IMR-90 (cell line): ENCODE results near the gene SYT8. TPM values are rescaled to one million over a fixed set of nuclear protein-coding genes. Genes with fewer than 3 reads are reported as not detected.

Experiments used
- ATAC-seq: fragments of 200-7000 bp; cut with Tn5 transposase; 2 replicates; pipeline ENCODE4 v1.9.1; 2020; ENCODE audit warnings: low read depth, mild to moderate bottlenecking, moderate library complexity
- BruUV-seq: library from RNA; stranded (reverse); fragments of 400-500 nt; replicated peaks from 2 replicates; lab custom pipeline; 2021; lab: Mats Ljungman, UMichigan
- CTCF ChIA-PET: fragments of 300-600 bp; formaldehyde crosslinking; extraction: SDS; loops from one replicate; lab custom pipeline; 2021; ENCODE audit warnings: antibody characterized with exemption; lab: Yijun Ruan, JAX
- POLR2A ChIA-PET: fragments of 300-600 bp; sonication (Branson Sonifier 250); formaldehyde crosslinking; loops from one replicate; lab custom pipeline; 2022; ENCODE audit warnings: antibody characterized with exemption; ENCODE audit not compliant: unreplicated experiment; lab: Charles Lee
- DNase-seq: peaks from one replicate; pipeline ENCODE4 v3.0.0; 2013
- H2AFZ ChIP-seq: replicated peaks from 2 replicates; pipeline ENCODE3; 2013; ENCODE audit warnings: low read length, mild to moderate bottlenecking; ENCODE audit not compliant: poor library complexity
- H2AK5ac ChIP-seq: 2 replicates; pipeline ENCODE4 v1.6.1; 2013; ENCODE audit warnings: low read depth, low read length, inconsistent platforms
- H2AK9ac ChIP-seq: replicated peaks from 2 replicates; pipeline ENCODE3; 2013; ENCODE audit warnings: mild to moderate bottlenecking, low read depth, low read length, moderate library complexity; ENCODE audit not compliant: poor library complexity
- H2BK120ac ChIP-seq: 2 replicates; pipeline ENCODE4 v1.6.1; 2013; ENCODE audit warnings: low read depth, low read length, inconsistent platforms
- H2BK15ac ChIP-seq: 3 replicates; pipeline ENCODE4 v1.6.1; 2013; ENCODE audit warnings: low read depth, low read length, inconsistent platforms
- H2BK20ac ChIP-seq: 2 replicates; pipeline ENCODE4 v1.6.1; 2013; ENCODE audit warnings: low read depth, mild to moderate bottlenecking, inconsistent platforms, low read length, moderate library complexity
- H2BK5ac ChIP-seq: 2 replicates; pipeline ENCODE4 v1.6.1; 2013; ENCODE audit warnings: mild to moderate bottlenecking, low read depth, low read length, inconsistent platforms; ENCODE audit not compliant: poor library complexity, severe bottlenecking
- H3K14ac ChIP-seq: replicated peaks from 2 replicates; pipeline ENCODE4 v1.6.1; 2013; ENCODE audit warnings: low read depth, low read length, inconsistent platforms
- H3K18ac ChIP-seq: 2 replicates; pipeline ENCODE4 v1.6.1; 2013; ENCODE audit warnings: low read depth, low read length, control low read depth
- H3K23ac ChIP-seq: 2 replicates; pipeline ENCODE4 v1.6.1; 2013; ENCODE audit warnings: low read depth, low read length, inconsistent platforms
- H3K27ac ChIP-seq: 2 replicates; pipeline ENCODE4 v1.5.1; 2013; ENCODE audit warnings: mild to moderate bottlenecking, control low read depth, low read length; ENCODE audit not compliant: insufficient read depth
- H3K27me3 ChIP-seq: 2 replicates; pipeline ENCODE4 v1.6.1; 2013; ENCODE audit warnings: low read length; ENCODE audit not compliant: control insufficient read depth, insufficient read depth
- H3K36me3 ChIP-seq: 2 replicates; pipeline ENCODE4 v1.6.1; 2013; ENCODE audit warnings: low read length, mixed read lengths; ENCODE audit not compliant: control insufficient read depth, insufficient read depth
- H3K4ac ChIP-seq: 2 replicates; pipeline ENCODE4 v1.6.1; 2013; ENCODE audit warnings: low read depth, low read length, inconsistent platforms
- H3K4me1 ChIP-seq: 2 replicates; pipeline ENCODE4 v1.6.1; 2013; ENCODE audit warnings: low read length, mixed read lengths; ENCODE audit not compliant: control insufficient read depth, insufficient read depth
- H3K4me2 ChIP-seq: 2 replicates; pipeline ENCODE4 v1.6.1; 2013; ENCODE audit warnings: low read depth, mild to moderate bottlenecking, control low read depth, low read length, moderate library complexity
- H3K4me3 ChIP-seq: 2 replicates; pipeline ENCODE4 v1.5.1; 2013; ENCODE audit warnings: low read depth, mild to moderate bottlenecking, control low read depth, low read length, moderate library complexity; ENCODE audit not compliant: insufficient read depth
- H3K56ac ChIP-seq: 2 replicates; pipeline ENCODE4 v1.6.1; 2013; ENCODE audit warnings: low read length, inconsistent platforms; ENCODE audit not compliant: insufficient read depth; ENCODE audit errors: extremely low read depth
- H3K79me1 ChIP-seq, 2 experiments: 2 replicates each; pipeline ENCODE4 v1.6.1; 2013; ENCODE audit warnings: low read length in 2 of 2, inconsistent platforms in 1 of 2, low read depth in 1 of 2
- H3K9ac ChIP-seq: 2 replicates; pipeline ENCODE4 v1.6.1; 2013; ENCODE audit warnings: low read depth, low read length, control low read depth
- H3K9me1 ChIP-seq: 2 replicates; pipeline ENCODE4 v1.6.1; 2013; ENCODE audit warnings: low read length, inconsistent platforms; ENCODE audit not compliant: insufficient read depth
- H3K9me3 ChIP-seq: 2 replicates; pipeline ENCODE4 v1.6.1; 2013; ENCODE audit warnings: low read length; ENCODE audit not compliant: control insufficient read depth, insufficient read depth
- H4K20me1 ChIP-seq: 2 replicates; pipeline ENCODE4 v1.6.1; 2013; ENCODE audit warnings: low read length, inconsistent platforms; ENCODE audit not compliant: insufficient read depth
- H4K5ac ChIP-seq: 2 replicates; pipeline ENCODE4 v1.6.1; 2013; ENCODE audit warnings: mild to moderate bottlenecking, low read depth, low read length, control low read depth
- H4K8ac ChIP-seq, 2 experiments: 2 replicates each; pipeline ENCODE4 v1.6.1; 2013; ENCODE audit warnings: low read depth in 2 of 2, low read length in 2 of 2, control low read depth in 1 of 2, inconsistent platforms in 1 of 2
- H4K91ac ChIP-seq: 2 replicates; pipeline ENCODE4 v1.6.1; 2013; ENCODE audit warnings: low read depth, low read length, inconsistent platforms; ENCODE audit not compliant: insufficient read depth
- BHLHE40 ChIP-seq: fragments of 150-350 bp; IDR thresholded peaks from 2 replicates; pipeline ENCODE4 v1.6.1; 2016; ENCODE audit warnings: mild to moderate bottlenecking, low read depth, low read length
- CEBPB ChIP-seq: IDR thresholded peaks from 2 replicates; pipeline ENCODE4 v1.6.1; 2012; ENCODE audit warnings: low read depth, low read length, improper control_type of control experiment
- CTCF ChIP-seq: conservative IDR thresholded peaks from 2 replicates; pipeline ENCODE4 v1.5.1; 2012; ENCODE audit warnings: mild to moderate bottlenecking, low read depth, low read length, improper control_type of control experiment
- MAFK ChIP-seq: IDR thresholded peaks from 2 replicates; pipeline ENCODE4 v1.6.1; 2012; ENCODE audit warnings: low read depth, low read length, improper control_type of control experiment
- MXI1 ChIP-seq: IDR thresholded peaks from 2 replicates; pipeline ENCODE4 v1.6.1; 2012; ENCODE audit warnings: low read depth, mild to moderate bottlenecking, low read length, moderate library complexity, borderline replicate concordance
- NFE2L2 ChIP-seq: fragments of 150-350 bp; IDR thresholded peaks from 2 replicates; pipeline ENCODE4 v1.6.1; 2016; ENCODE audit warnings: low read depth, mild to moderate bottlenecking, low read length
- POLR2A ChIP-seq: IDR thresholded peaks from 2 replicates; pipeline ENCODE4 v1.6.1; 2012; ENCODE audit warnings: mild to moderate bottlenecking, low read depth, low read length
- WGBS, 2 experiments: methylation state at CpG; one replicate each; pipeline versions ENCODE4 v1.1.5 to v1.1.7; 2013; ENCODE audit warnings: missing lambda C conversion rate in 2 of 2; ENCODE audit not compliant: insufficient read length in 1 of 2; ENCODE audit errors: extremely low coverage in 2 of 2; 5-methylcytosine and 5-hydroxymethylcytosine counted together
- dilution Hi-C: fragments of 300-500 bp; cut with HindIII; formaldehyde crosslinking; loops from one replicate; pipeline ENCODE4 v1.14.3; 2018; ENCODE audit warnings: low sequenced_read_pairs; ENCODE audit not compliant: unreplicated experiment
- in situ Hi-C: fragments of 300-500 bp; cut with MboI; formaldehyde crosslinking; loops from 3 replicates; pipeline ENCODE4 v1.14.3; 2019; ENCODE audit warnings: low sequenced_read_pairs, inconsistent platforms, mixed read lengths
- intact Hi-C: fragments of 100-400 bp; cut with micrococcal nuclease; formaldehyde crosslinking; loops from 2 replicates; pipeline ENCODE4 v1.10.0; 2022
- polyA plus RNA-seq, 3 experiments: library from polyadenylated mRNA; depleted of rRNA; stranded (reverse); fragments of >200 nt; gene quantifications; 2 replicates each; pipeline ENCODE4 v1.2.3, GENCODE V29; 2012; ENCODE audit warnings: low replicate concordance in 1 of 3
- total RNA-seq: library from RNA; depleted of rRNA; stranded (reverse); fragments of >200 nt; gene quantifications from 2 replicates; pipeline ENCODE4 v1.2.3, GENCODE V29; 2012

The SYT8 gene
- total and polyA plus RNA-seq, 2 of the 4 experiments (the other 2 are of a cell fraction), result not detected

GRCh38 chr11:1867381-1867780 is 32.6 kb downstream of the SYT8 start:
- DNase-seq (no peak), ATAC-seq (no peak)
- TF ChIP-seq BHLHE40 (no peak), MXI1 (no peak), CTCF (no peak), MAFK (no peak), NFE2L2 (no peak), CEBPB (no peak), POLR2A (no peak)
- H3K79me1 ChIP-seq, result no peaks in the 10 kb centered on the region
- intact Hi-C loops (no loop called here), in situ Hi-C loops (no loop called here), dilution Hi-C loops (no loop called here)
- H3K4me2 ChIP-seq, result no peak overlapping the region
- H3K27ac ChIP-seq, result no peak overlapping the region
- no peaks in the 10 kb centered on the region for H3K9me3 ChIP-seq
- no peak overlapping the region for H3K56ac ChIP-seq
- H3K27me3 ChIP-seq, result peaks cover 24% of the 10 kb centered on the region; the same call in 1 of the 2 replicates
- no peaks in the 10 kb centered on the region for H4K20me1 ChIP-seq
- no peak overlapping the region for H3K23ac ChIP-seq
- H4K91ac ChIP-seq, result no peak overlapping the region
- no peak overlapping the region for H2AK9ac ChIP-seq
- no peak overlapping the region for H2BK15ac ChIP-seq
- H2BK120ac ChIP-seq, result no peak overlapping the region
- H4K5ac ChIP-seq, result no peak overlapping the region
- H3K4me1 ChIP-seq, result peaks cover 14% of the 10 kb centered on the region
- H3K4ac ChIP-seq, result no peak overlapping the region
- H3K36me3 ChIP-seq, result no peaks in the 10 kb centered on the region
- H3K14ac ChIP-seq, result no peak overlapping the region
- H3K9me1 ChIP-seq, result peaks cover 4% of the 10 kb centered on the region
- no peak overlapping the region for H2AK5ac ChIP-seq
- no peak overlapping the region for H4K8ac ChIP-seq
- no peak overlapping the region for H3K9ac ChIP-seq
- no CpG with 5 or more reads among the region's 8 CpGs for WGBS, 2 experiments
- no TSS peak for BruUV-seq
- H3K18ac ChIP-seq, result no peak overlapping the region
- no peak overlapping the region for H2BK5ac ChIP-seq
- no peak overlapping the region for H2AFZ ChIP-seq
- no peak overlapping the region for H3K4me3 ChIP-seq
- ChIA-PET CTCF (no interaction called here), POLR2A (no interaction called here)
- no peak overlapping the region for H2BK20ac ChIP-seq
